Psoas muscle (tissue), 8 donors: ENCODE data around the gene CLEC7A. TPM values are rescaled to one million over a fixed set of nuclear protein-coding genes. Genes with fewer than 3 reads are reported as not detected.

Experiments used
- ATAC-seq, 4 donors: fragments of 200-7000 bp; cut with Tn5 transposase; one replicate each; pipeline ENCODE4 v1.9.1; 2020; ENCODE audit warnings: moderate library complexity in 3 of 4, mild to moderate bottlenecking in 2 of 4
- DNase-seq, 2 donors: peaks; one replicate each; pipeline ENCODE4 v3.0.0-alpha.2; 2020
- H3K27ac ChIP-seq: fragments of 200-600 bp; one replicate; pipeline ENCODE4 v1.8.0; 2022
- H3K27me3 ChIP-seq, 3 donors: fragments of 200-600 bp in 1 of 3; one replicate each; pipeline versions ENCODE4 v1.6.1 to v1.8.0; 2013 to 2022; ENCODE audit warnings: low read length in 2 of 3, mild to moderate bottlenecking in 2 of 3, moderate library complexity in 1 of 3; ENCODE audit not compliant: insufficient read depth in 3 of 3
- H3K36me3 ChIP-seq, 2 donors: fragments of 200-600 bp in 1 of 2; one replicate each; pipeline versions ENCODE4 v1.6.1 to v1.8.0; 2013 to 2022; ENCODE audit warnings: low read depth in 1 of 2, mild to moderate bottlenecking in 1 of 2, moderate library complexity in 1 of 2; ENCODE audit not compliant: insufficient read depth in 1 of 2
- H3K4me1 ChIP-seq: fragments of 200-600 bp; one replicate; pipeline ENCODE4 v1.8.0; 2022
- H3K4me3 ChIP-seq: fragments of 200-600 bp; one replicate; pipeline ENCODE4 v1.8.0; 2022; ENCODE audit warnings: mild to moderate bottlenecking
- H3K9me3 ChIP-seq: fragments of 200-600 bp; one replicate; pipeline ENCODE4 v1.8.0; 2022
- WGBS, 3 donors: extraction: QIAGEN DNeasy Blood & Tissue Kit; methylation state at CpG; one replicate each; pipeline versions ENCODE4 v1.1.6 to v1.1.7; 2013; 5-methylcytosine and 5-hydroxymethylcytosine counted together
- intact Hi-C, 2 donors: fragments of 100-400 bp; cut with DNase I; formaldehyde crosslinking; loops; one replicate each; pipeline versions ENCODE4 v1.11.0 to v1.14.2; 2022
- polyA plus RNA-seq, 3 donors: library from polyadenylated mRNA; stranded (reverse); fragments of 200-250 nt; gene quantifications; one replicate each; pipeline ENCODE4 v1.2.3, GENCODE V29; 2013
- total RNA-seq, 4 donors: library from RNA; stranded (reverse); fragmentation: NEBNext Ultra II Directional in 2 of 4; extraction: Animal tissue kit (Norgen Biotek cat#: 25700) in 2 of 4; gene quantifications; one replicate each; pipeline versions ENCODE4 v1.2.1 to v1.2.4, GENCODE V29; 2021 to 2023
- TF ChIP-seq, protein P1 (sequence below): fragments of 200-600 bp; IDR thresholded peaks from one replicate; pipeline ENCODE4 v1.8.0; 2022; ENCODE audit warnings: antibody characterized with exemption
- donor health status: healthy with polysubstance abuse.
- donor health status: DM: no; HTN: no; CAD: no; lungs with moderate emphysema.
- donor health status: Bipolar disorder and iron deficiency.
- donor health status: healthy.
- donor health status: DM: yes; HTN: yes; CAD: no.
- donor health status: DM: no; HTN: no; CAD: no.
- donor health status: DM: no; HTN: no; CAD: no.
- donor health status: DM: yes; HTN: yes; CAD: no.

Gene CLEC7A
- total and polyA plus RNA-seq, 7 donors, result 0.27 to 3.0 (median 1.1) TPM

DNA sequence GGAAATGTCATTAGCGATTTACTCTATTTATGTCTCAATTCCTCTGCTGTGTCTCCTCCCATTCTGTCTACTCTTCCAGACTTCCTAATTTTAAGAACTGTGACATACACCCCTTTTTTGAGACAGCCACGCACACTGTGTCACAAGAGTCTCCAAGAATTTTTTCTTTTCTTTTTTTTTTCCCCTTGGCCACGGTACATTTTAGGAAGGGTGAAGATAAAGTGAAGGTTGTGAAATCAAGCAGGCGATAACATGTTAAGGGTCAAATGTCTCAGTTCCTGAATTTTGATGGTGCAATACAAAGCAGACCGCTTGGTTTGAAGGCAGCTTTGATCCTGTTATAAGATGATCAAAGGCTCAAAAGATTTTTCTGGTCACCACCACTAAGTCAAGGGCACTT, 37.6 kb upstream of the CLEC7A start:
- TF ChIP-seq, protein P1, sequence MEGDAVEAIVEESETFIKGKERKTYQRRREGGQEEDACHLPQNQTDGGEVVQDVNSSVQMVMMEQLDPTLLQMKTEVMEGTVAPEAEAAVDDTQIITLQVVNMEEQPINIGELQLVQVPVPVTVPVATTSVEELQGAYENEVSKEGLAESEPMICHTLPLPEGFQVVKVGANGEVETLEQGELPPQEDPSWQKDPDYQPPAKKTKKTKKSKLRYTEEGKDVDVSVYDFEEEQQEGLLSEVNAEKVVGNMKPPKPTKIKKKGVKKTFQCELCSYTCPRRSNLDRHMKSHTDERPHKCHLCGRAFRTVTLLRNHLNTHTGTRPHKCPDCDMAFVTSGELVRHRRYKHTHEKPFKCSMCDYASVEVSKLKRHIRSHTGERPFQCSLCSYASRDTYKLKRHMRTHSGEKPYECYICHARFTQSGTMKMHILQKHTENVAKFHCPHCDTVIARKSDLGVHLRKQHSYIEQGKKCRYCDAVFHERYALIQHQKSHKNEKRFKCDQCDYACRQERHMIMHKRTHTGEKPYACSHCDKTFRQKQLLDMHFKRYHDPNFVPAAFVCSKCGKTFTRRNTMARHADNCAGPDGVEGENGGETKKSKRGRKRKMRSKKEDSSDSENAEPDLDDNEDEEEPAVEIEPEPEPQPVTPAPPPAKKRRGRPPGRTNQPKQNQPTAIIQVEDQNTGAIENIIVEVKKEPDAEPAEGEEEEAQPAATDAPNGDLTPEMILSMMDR, result no peak
- Histone ChIP-seq H3K27ac (no peak overlapping the region), H3K4me3 (no peak overlapping the region), H3K4me1 (no peaks in the 10 kb centered on the region), H3K36me3 (no peaks in the 10 kb centered on the region), H3K27me3 (no peaks in the 10 kb centered on the region), H3K9me3 (no peaks in the 10 kb centered on the region)
- DNase-seq, result no peak
- intact Hi-C loops, result no loop called here
- no peak for ATAC-seq
- 30 to 41% (median 34%) methylated on average over 5 of the region's 5 CpGs for WGBS, 3 donors

DNA sequence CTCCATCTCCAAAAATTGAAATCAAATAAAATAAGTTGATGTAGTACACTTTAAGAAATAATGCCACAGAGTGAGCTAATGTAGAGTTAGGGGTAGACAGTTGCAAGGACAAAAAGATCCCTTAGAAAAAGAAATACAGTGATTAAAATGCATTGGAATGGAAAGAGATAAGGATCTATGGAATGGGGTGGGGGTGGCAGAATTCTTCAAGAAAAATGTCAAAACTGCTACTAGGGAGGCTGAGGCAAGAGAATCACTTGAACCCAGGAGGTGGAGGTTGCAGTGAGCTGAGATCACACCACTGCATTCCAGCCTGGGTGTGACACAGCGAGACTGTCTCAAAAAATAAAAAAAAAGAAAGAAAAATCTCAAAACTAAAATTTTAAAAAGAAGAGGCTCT, 35.4 kb upstream of the CLEC7A start:
- no peaks in the 10 kb centered on the region for H3K9me3 ChIP-seq
- 0 to 100% (median 0%) methylated on average over 1 of the region's 1 CpG for whole genome bisulfite sequencing, 3 donors
- intact Hi-C loops, result no loop called here

DNA sequence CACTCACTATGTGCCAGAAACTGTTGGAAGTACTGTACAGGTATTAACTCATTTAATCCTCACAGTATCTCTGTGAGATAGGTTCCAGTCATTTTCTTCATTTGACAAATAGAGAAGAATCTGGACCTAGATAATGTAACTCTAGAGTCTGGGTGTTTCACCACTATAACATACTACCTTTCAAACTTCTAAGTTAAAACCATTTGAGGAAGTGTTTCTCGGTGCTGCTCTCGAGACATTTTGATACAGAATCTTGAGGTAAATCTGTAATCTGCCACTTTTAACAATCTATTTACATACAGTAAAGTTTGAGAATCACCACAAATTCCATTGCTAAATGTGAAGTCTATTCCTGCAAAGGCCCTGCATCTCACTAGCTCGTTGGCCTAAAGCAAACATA, 33.1 kb upstream of the CLEC7A start:
- H3K27ac ChIP-seq, result no peak overlapping the region
- H3K4me3 ChIP-seq, result no peak overlapping the region
- no peaks in the 10 kb centered on the region for H3K9me3 ChIP-seq
- H3K36me3 ChIP-seq, result no peaks in the 10 kb centered on the region
- no peak for DNase-seq
- ATAC-seq, result no peak
- WGBS, 3 donors, result 69 to 74% (median 73%) methylated on average over 3 of the region's 3 CpGs
- TF ChIP-seq, protein P1, result no peak
- H3K4me1 ChIP-seq, result no peaks in the 10 kb centered on the region
- H3K27me3 ChIP-seq, result no peaks in the 10 kb centered on the region
- intact Hi-C loops, result no loop called here

More for the DNA sequence above, 35.4 kb upstream of the CLEC7A start:
- Histone ChIP-seq H3K36me3 (no peaks in the 10 kb centered on the region), H3K27ac (no peak overlapping the region), H3K4me1 (no peaks in the 10 kb centered on the region), H3K4me3 (no peak overlapping the region), H3K27me3 (no peaks in the 10 kb centered on the region)
- no peak for ATAC-seq
- TF ChIP-seq, protein P1, result no peak
- DNase-seq, result no peak

- ATAC-seq (no peak), DNase-seq (no peak)
- TF ChIP-seq, protein P1, result no peak
- no peaks in the 10 kb centered on the region for H3K36me3 ChIP-seq
- 49 to 55% (median 50%) methylated on average over 7 of the region's 7 CpGs for WGBS, 3 donors
- no peaks in the 10 kb centered on the region for H3K4me1 ChIP-seq
- H3K27me3 ChIP-seq, result no peaks in the 10 kb centered on the region
- H3K4me3 ChIP-seq, result no peak overlapping the region
- H3K27ac ChIP-seq, result no peak overlapping the region
- intact Hi-C loops, result no loop called here
- H3K9me3 ChIP-seq, result no peaks in the 10 kb centered on the region
Measured at GRCh38 chr12:10160617-10161385, 30.8 kb upstream of the CLEC7A start.

- Histone ChIP-seq H3K4me1 (no peaks in the 10 kb centered on the region), H3K36me3 (no peaks in the 10 kb centered on the region), H3K27me3 (no peaks in the 10 kb centered on the region), H3K9me3 (no peaks in the 10 kb centered on the region), H3K27ac (no peak overlapping the region), H3K4me3 (no peak overlapping the region)
- DNase-seq (no peak), ATAC-seq (no peak)
- 51 to 75% (median 66%) methylated on average over 3 of the region's 3 CpGs for WGBS, 3 donors
- TF ChIP-seq, protein P1, result no peak
- intact Hi-C loops, result loop anchor here in 1 of 2 donors (10.0 kb wide), 1 partner anchor 406 kb away; no protein-coding TSS in a partner anchor
Measured at GRCh38 chr12:10159280-10159679, 29.3 kb upstream of the CLEC7A start.
